Psoas muscle (tissue), 8 donors: ENCODE results near the gene C3orf80. TPM values are rescaled to one million over a fixed set of nuclear protein-coding genes. Genes with fewer than 3 reads are reported as not detected.

Source experiments
- ATAC-seq, 4 donors: fragments of 200-7000 bp; cut with Tn5 transposase; one replicate each; pipeline ENCODE4 v1.9.1; 2020; ENCODE audit warnings: moderate library complexity in 3 of 4, mild to moderate bottlenecking in 2 of 4
- DNase-seq, 2 donors: peaks; one replicate each; pipeline ENCODE4 v3.0.0-alpha.2; 2020
- H3K27ac ChIP-seq: fragments of 200-600 bp; one replicate; pipeline ENCODE4 v1.8.0; 2022
- H3K27me3 ChIP-seq, 3 donors: fragments of 200-600 bp in 1 of 3; one replicate each; pipeline versions ENCODE4 v1.6.1 to v1.8.0; 2013 to 2022; ENCODE audit warnings: low read length in 2 of 3, mild to moderate bottlenecking in 2 of 3, moderate library complexity in 1 of 3; ENCODE audit not compliant: insufficient read depth in 3 of 3
- H3K36me3 ChIP-seq, 2 donors: fragments of 200-600 bp in 1 of 2; one replicate each; pipeline versions ENCODE4 v1.6.1 to v1.8.0; 2013 to 2022; ENCODE audit warnings: low read depth in 1 of 2, mild to moderate bottlenecking in 1 of 2, moderate library complexity in 1 of 2; ENCODE audit not compliant: insufficient read depth in 1 of 2
- H3K4me1 ChIP-seq: fragments of 200-600 bp; one replicate; pipeline ENCODE4 v1.8.0; 2022
- H3K4me3 ChIP-seq: fragments of 200-600 bp; one replicate; pipeline ENCODE4 v1.8.0; 2022; ENCODE audit warnings: mild to moderate bottlenecking
- H3K9me3 ChIP-seq: fragments of 200-600 bp; one replicate; pipeline ENCODE4 v1.8.0; 2022
- WGBS, 3 donors: extraction: QIAGEN DNeasy Blood & Tissue Kit; methylation state at CpG; one replicate each; pipeline versions ENCODE4 v1.1.6 to v1.1.7; 2013; 5-methylcytosine and 5-hydroxymethylcytosine counted together
- intact Hi-C, 2 donors: fragments of 100-400 bp; cut with DNase I; formaldehyde crosslinking; loops; one replicate each; pipeline versions ENCODE4 v1.11.0 to v1.14.2; 2022
- polyA plus RNA-seq, 3 donors: library from polyadenylated mRNA; stranded (reverse); fragments of 200-250 nt; gene quantifications; one replicate each; pipeline ENCODE4 v1.2.3, GENCODE V29; 2013
- total RNA-seq, 4 donors: library from RNA; stranded (reverse); fragmentation: NEBNext Ultra II Directional in 2 of 4; extraction: Animal tissue kit (Norgen Biotek cat#: 25700) in 2 of 4; gene quantifications; one replicate each; pipeline versions ENCODE4 v1.2.1 to v1.2.4, GENCODE V29; 2021 to 2023
- TF ChIP-seq, protein P1 (sequence below): fragments of 200-600 bp; IDR thresholded peaks from one replicate; pipeline ENCODE4 v1.8.0; 2022; ENCODE audit warnings: antibody characterized with exemption
- donor health status: healthy with polysubstance abuse.
- donor health status: DM: no; HTN: no; CAD: no; lungs with moderate emphysema.
- donor health status: Bipolar disorder and iron deficiency.
- donor health status: healthy.
- donor health status: DM: yes; HTN: yes; CAD: no.
- donor health status: DM: no; HTN: no; CAD: no.
- donor health status: DM: no; HTN: no; CAD: no.
- donor health status: DM: yes; HTN: yes; CAD: no.

C3orf80 gene
- total and polyA plus RNA-seq, 7 donors, result 0.04 to 0.26 (median 0.07) TPM; not detected in 3

DNA sequence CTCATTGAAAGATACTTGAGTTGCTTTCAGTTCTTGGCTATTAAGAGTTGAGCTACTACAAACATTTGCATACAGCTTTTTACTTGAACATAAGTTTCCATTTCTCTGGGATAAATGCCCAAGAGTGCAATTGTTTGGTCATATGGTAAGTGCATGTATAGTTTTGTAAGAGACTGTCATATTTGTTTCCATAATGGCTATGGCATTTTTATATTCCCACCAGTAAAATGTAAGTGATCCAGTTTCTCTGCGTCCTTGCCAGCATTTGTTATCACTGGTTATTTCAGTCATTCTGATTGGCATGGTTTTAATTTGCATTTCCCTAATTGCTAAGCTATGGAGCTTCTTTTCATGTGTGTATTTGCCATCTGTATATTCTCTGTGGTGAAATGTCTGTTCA, 22.5 kb downstream of the C3orf80 start:
- 81 to 88% (median 83%) methylated on average over 1 of the region's 1 CpG for WGBS, 3 donors
- TF ChIP-seq, protein P1, sequence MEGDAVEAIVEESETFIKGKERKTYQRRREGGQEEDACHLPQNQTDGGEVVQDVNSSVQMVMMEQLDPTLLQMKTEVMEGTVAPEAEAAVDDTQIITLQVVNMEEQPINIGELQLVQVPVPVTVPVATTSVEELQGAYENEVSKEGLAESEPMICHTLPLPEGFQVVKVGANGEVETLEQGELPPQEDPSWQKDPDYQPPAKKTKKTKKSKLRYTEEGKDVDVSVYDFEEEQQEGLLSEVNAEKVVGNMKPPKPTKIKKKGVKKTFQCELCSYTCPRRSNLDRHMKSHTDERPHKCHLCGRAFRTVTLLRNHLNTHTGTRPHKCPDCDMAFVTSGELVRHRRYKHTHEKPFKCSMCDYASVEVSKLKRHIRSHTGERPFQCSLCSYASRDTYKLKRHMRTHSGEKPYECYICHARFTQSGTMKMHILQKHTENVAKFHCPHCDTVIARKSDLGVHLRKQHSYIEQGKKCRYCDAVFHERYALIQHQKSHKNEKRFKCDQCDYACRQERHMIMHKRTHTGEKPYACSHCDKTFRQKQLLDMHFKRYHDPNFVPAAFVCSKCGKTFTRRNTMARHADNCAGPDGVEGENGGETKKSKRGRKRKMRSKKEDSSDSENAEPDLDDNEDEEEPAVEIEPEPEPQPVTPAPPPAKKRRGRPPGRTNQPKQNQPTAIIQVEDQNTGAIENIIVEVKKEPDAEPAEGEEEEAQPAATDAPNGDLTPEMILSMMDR, result no peak
- H3K27me3 ChIP-seq, result peaks cover 0 to 2% (median 0%) of the 10 kb centered on the region in 3 donors
- H3K36me3 ChIP-seq, result no peaks in the 10 kb centered on the region
- no peak for ATAC-seq
- H3K27ac ChIP-seq, result no peak overlapping the region
- no peak for DNase-seq
- H3K9me3 ChIP-seq, result no peaks in the 10 kb centered on the region
- no peaks in the 10 kb centered on the region for H3K4me1 ChIP-seq
- intact Hi-C loops, result no loop called here
- no peak overlapping the region for H3K4me3 ChIP-seq

DNA sequence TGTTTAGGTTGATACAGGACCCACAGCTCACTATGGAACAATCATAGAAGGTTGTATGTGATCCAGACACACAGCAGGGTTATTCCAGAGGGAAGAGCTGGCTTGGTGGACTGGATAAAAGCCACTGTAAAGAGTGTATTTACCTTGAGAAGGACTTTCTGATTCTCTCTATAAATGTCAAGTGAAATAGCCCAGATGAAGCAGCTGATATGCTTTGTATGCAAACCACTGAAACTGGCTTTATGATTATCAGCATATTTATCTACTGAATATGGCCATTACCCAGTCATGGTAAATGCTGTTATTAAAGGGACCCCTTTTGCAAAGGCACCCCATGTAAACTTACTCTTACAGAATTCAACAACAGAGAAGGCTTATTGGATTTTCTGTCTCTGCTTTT, 28.1 kb downstream of the C3orf80 start:
- no peak overlapping the region for H3K4me3 ChIP-seq
- no peaks in the 10 kb centered on the region for H3K9me3 ChIP-seq
- H3K27me3 ChIP-seq, result peaks cover 0 to 2% (median 0%) of the 10 kb centered on the region in 3 donors
- peaks cover 0 to 5% of the 10 kb centered on the region in 2 donors for H3K36me3 ChIP-seq
- no peak overlapping the region for H3K27ac ChIP-seq
- ATAC-seq, result no peak
- TF ChIP-seq, protein P1, result no peak
- intact Hi-C loops, result no loop called here
- H3K4me1 ChIP-seq, result no peaks in the 10 kb centered on the region
- no peak for DNase-seq

DNA sequence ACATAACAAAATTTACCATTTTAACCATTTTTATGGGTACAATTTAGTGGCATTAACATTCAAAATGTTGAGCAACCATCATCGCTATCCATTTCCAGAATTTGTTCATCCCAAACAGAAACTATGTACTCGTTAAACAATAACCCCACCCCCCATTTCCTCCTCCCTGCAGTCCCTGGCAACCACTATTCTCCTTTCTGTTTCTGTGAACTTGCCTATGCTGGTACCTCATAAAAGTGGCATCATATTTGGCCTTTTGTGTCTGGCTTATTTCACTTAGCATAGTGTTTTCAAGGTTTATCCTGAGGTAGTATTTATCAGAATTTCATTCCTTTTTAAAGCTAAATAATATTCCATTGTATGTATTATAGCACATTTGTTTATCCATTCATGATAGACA, 32.4 kb downstream of the C3orf80 start:
- Histone ChIP-seq H3K4me3 (no peak overlapping the region), H3K27ac (no peak overlapping the region), H3K4me1 (no peaks in the 10 kb centered on the region), H3K36me3 (peaks cover 0 to 5% of the 10 kb centered on the region in 2 donors), H3K27me3 (no peaks in the 10 kb centered on the region), H3K9me3 (no peaks in the 10 kb centered on the region)
- WGBS, 3 donors, result 82 to 94% (median 87%) methylated on average over 2 of the region's 2 CpGs
- ATAC-seq, result no peak
- TF ChIP-seq, protein P1, result no peak
- intact Hi-C loops, result no loop called here
- DNase-seq, result no peak

DNA sequence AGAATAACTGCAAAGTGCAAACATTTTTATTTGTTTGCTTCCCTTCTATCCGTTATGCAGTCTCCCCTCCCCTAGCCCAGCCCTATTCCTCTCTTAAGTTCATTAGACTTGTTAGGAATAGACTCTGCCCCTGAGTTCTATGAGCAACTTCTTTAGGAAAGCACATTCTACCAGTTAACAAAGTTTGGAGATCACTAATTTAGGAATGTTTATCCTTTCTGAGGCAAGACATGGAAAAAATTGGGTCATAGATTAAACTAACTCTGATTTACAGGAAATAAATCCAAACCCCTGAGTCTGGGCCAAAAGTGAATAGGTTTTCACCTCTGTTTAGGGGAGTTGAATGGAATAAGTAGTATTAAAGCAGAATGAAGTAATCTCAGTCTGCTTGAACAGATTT, 34.4 kb downstream of the C3orf80 start:
- Histone ChIP-seq H3K27ac (no peak overlapping the region), H3K4me3 (no peak overlapping the region), H3K4me1 (no peaks in the 10 kb centered on the region), H3K9me3 (no peaks in the 10 kb centered on the region), H3K27me3 (no peaks in the 10 kb centered on the region), H3K36me3 (peaks cover 0 to 5% of the 10 kb centered on the region in 2 donors)
- ATAC-seq (no peak), DNase-seq (no peak)
- 82 to 91% (median 87%) methylated on average over 1 of the region's 1 CpG for WGBS, 3 donors
- intact Hi-C loops, result no loop called here
- TF ChIP-seq, protein P1, result no peak

DNA sequence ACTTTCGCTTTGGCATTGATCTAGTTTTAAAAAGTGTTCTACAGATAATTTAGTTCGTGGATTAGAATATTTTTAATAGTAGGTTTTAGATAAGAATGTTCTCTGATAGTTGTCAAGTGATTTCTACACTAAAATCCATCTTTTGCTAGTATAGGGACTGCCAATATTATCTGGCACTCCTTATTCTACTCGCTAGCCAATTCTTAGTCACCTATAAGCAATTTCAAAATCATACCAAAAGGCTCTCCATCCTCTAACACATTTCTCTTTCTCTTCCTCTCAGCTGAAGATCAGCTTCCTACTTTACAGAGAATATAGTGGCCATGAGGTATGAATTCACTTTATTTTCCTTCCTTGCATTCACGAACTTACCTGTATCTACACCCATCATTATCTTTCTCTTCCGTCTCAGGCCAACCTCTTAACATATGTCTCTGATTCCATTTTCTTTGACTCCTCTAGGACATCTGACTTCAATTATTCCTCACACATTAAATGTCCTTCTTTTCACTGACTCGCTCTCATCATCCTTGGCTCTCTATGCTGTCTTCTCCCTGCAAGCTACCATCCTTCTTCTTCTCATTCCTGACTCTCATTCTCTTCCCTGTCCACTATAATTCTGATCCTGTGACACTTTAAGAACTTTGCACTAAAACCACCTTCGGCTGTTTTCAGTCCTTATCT, 35.5 kb downstream of the C3orf80 start:
- ATAC-seq (no peak), DNase-seq (no peak)
- Histone ChIP-seq H3K9me3 (no peaks in the 10 kb centered on the region), H3K27me3 (no peaks in the 10 kb centered on the region), H3K27ac (no peak overlapping the region), H3K4me1 (no peaks in the 10 kb centered on the region), H3K36me3 (peaks cover 0 to 5% of the 10 kb centered on the region in 2 donors), H3K4me3 (no peak overlapping the region)
- intact Hi-C loops, result no loop called here
- 72 to 83% (median 74%) methylated on average over 7 of the region's 7 CpGs for WGBS, 3 donors
- TF ChIP-seq, protein P1, result no peak
